ENCODE data around the gene LENG1.
"Not testable (repeated sequence)": the region's sequence is repeated elsewhere in the genome, so short reads cannot be mapped to it uniquely, and the experiment has no call there.

DNA sequence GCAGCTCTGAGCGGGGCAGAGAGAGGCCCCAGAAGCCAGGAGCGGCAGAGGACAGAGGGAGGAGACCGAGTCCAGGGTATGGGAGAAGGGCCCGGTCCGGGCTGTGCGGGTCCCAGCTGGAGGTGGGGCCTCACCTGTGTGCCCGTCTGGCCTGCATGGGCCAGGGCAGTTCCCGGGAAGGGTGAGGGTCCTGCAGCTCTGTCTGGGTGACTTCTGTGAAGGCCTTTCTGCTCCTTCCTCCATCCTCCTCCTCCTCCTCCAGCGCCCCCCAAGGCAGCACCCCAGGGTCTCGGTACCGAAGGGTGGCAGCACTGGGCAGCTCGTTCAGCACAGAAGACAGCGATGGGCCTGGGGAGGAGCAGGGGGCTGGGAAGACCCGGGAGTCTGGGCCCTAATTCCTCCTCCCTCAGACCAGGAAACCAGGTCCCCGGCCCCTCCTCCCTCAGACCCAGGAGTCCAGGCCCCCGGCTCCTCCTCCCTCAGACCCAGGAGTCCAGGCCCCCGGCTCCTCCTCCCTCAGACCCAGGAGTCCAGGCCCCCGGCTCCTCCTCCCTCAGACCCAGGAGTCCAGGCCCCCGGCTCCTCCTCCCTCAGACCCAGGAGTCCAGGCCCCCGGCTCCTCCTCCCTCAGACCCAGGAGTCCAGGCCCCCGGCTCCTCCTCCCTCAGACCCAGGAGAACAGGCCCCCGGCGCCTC, 12.4 kb upstream of the LENG1 start:
- TF ChIP-seq POLR2A (IDR thresholded peaks at IDR 0.05; ENCODE audit: low read length); GATA1 (IDR thresholded peaks at IDR 0.05; ENCODE audit: low read depth, low read length): not testable (repeated sequence)
